Thoracic aorta (tissue), 2 donors: Measurements from ENCODE around the gene C10orf95. TPM values are rescaled to one million over a fixed set of nuclear protein-coding genes. Genes with fewer than 3 reads are reported as not detected.

Source experiments
- ATAC-seq: fragments of 150-250 bp; one replicate; pipeline ENCODE4 v1.8.0; 2017; ENCODE audit warnings: low read depth; ENCODE audit not compliant: insufficient number of reproducible peaks, low FRiP score
- DNase-seq: peaks from one replicate; pipeline ENCODE4 v3.0.0-alpha.2; 2020; ENCODE audit warnings: low spot score
- H3K27ac ChIP-seq, 2 donors: fragments of 200-600 bp; sonication (generic); 1 replicate in 1 of 2; 2 replicates in 1 of 2; pipeline ENCODE4 v1.5.1; 2016; ENCODE audit warnings: mild to moderate bottlenecking in 2 of 2, moderate library complexity in 2 of 2
- H3K27me3 ChIP-seq: fragments of 200-600 bp; sonication (generic); replicated peaks from 2 replicates; pipeline ENCODE4 v1.6.0; 2016; ENCODE audit warnings: mild to moderate bottlenecking; ENCODE audit not compliant: insufficient read depth
- H3K36me3 ChIP-seq: fragments of 200-600 bp; sonication (generic); one replicate; pipeline ENCODE4 v1.5.1; 2016
- H3K4me1 ChIP-seq, 2 donors: fragments of 200-600 bp; sonication (generic); 1 replicate in 1 of 2; 2 replicates in 1 of 2; pipeline versions ENCODE4 v1.5.1 to v1.6.0; 2016; ENCODE audit warnings: low read depth in 2 of 2, mild to moderate bottlenecking in 1 of 2; ENCODE audit not compliant: control insufficient read depth in 1 of 2
- H3K4me3 ChIP-seq: fragments of 200-600 bp; sonication (generic); 2 replicates; pipeline ENCODE4 v1.5.1; 2016; ENCODE audit warnings: mild to moderate bottlenecking
- H3K9me3 ChIP-seq: fragments of 200-600 bp; sonication (generic); 2 replicates; pipeline ENCODE4 v1.5.1; 2016
- total RNA-seq, 2 donors: library from RNA; depleted of rRNA; stranded (reverse); fragments of >200 nt; gene quantifications; one replicate each; pipeline versions ENCODE4 v1.1.0 to v1.2.3, GENCODE V29; 2016
- TF ChIP-seq, protein P1 (sequence below): fragments of 200-600 bp; sonication (generic); IDR thresholded peaks from one replicate; pipeline ENCODE4 v1.5.1; 2019; ENCODE audit warnings: antibody characterized with exemption

Gene C10orf95
- total RNA-seq, 2 donors from 2014 or later = not detected

GRCh38 chr10:102419269-102420180 lies 31.8 kb downstream of the C10orf95 start:
- H3K4me1 ChIP-seq = peaks cover 21 to 33% of the 10 kb centered on the region in 2 donors
- H3K27ac ChIP-seq = peak overlapping the region in 1 of 2 donors; percentile 72
- ATAC-seq = no peak
- H3K9me3 ChIP-seq = no peaks in the 10 kb centered on the region
- DNase-seq = no peak
- peaks cover 12% of the 10 kb centered on the region for H3K36me3 ChIP-seq
- peak overlapping the region; percentile 99 for H3K4me3 ChIP-seq
- TF ChIP-seq, protein P1, sequence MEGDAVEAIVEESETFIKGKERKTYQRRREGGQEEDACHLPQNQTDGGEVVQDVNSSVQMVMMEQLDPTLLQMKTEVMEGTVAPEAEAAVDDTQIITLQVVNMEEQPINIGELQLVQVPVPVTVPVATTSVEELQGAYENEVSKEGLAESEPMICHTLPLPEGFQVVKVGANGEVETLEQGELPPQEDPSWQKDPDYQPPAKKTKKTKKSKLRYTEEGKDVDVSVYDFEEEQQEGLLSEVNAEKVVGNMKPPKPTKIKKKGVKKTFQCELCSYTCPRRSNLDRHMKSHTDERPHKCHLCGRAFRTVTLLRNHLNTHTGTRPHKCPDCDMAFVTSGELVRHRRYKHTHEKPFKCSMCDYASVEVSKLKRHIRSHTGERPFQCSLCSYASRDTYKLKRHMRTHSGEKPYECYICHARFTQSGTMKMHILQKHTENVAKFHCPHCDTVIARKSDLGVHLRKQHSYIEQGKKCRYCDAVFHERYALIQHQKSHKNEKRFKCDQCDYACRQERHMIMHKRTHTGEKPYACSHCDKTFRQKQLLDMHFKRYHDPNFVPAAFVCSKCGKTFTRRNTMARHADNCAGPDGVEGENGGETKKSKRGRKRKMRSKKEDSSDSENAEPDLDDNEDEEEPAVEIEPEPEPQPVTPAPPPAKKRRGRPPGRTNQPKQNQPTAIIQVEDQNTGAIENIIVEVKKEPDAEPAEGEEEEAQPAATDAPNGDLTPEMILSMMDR = no peak
- H3K27me3 ChIP-seq = no peaks in the 10 kb centered on the region

DNA sequence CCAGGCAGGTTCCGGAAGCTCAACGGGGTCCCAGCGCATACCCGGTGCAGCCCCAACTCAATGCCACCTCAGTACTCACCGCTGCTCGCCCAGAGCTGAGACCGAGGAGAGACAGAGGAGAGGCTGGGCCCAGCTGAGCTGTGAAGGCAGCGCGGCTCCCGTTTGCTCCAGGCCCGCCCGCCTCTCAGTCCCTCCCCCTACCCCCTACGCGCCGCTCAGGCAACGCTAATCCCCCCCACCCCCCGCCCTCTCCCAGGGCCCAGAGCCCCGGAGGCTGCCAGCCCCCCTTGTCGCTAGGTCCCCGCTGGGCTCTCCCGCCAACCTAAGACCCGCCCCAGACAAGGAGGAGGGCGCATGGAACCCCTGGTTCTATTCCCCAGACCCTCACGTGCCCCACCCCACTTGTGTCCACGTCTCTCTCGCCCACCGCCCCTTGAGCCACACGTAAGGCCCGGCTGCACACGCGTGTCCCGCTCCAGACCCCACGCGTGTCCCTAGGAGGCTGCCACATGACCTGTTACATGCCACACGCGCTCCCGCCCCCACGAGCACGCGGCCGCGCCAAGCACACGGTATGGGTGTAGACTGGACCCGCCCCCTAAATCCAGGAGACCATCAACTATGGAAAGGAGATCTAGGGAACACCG lies 32.6 kb downstream of the C10orf95 start, which contains the start of gene PSD:
PSD (minus strand) TSS at position 164 of the 647 bp plus-strand sequence. CDS start 1,747 bp downstream, outside the sequence.
- ATAC-seq = no peak
- no peaks in the 10 kb centered on the region for H3K27me3 ChIP-seq

DNA sequence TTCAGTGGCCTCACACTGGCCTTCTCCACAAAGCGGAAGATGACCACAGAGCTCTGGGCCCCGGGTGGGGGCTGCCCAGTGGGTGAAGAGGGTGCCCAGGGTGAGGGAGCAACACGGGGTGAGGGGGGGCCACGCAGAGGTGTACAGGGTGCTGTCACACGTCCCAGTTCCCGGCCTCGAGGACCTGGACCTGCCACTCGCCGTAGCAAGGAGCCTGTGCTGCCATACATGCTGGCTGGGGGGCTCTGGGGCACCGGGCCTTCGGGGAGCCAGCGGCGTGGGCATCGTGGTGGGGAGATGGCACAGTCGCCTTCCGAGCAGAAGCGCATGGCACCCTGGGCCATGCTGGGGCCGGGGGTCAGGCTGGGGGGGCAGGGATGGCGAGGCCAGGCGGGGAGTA lies 34.6 kb downstream of the C10orf95 start:
- Histone ChIP-seq H3K36me3 (no peaks in the 10 kb centered on the region), H3K4me1 (peaks cover 10 to 15% of the 10 kb centered on the region in 2 donors), H3K4me3 (no peak overlapping the region), H3K9me3 (no peaks in the 10 kb centered on the region), H3K27me3 (peaks cover 4% of the 10 kb centered on the region), H3K27ac (no peak overlapping the region)
- DNase-seq = no peak
- no peak for ATAC-seq
- TF ChIP-seq, protein P1 = no peak

More for the DNA sequence above, 32.6 kb downstream of the C10orf95 start, which contains the start of gene PSD:
- Histone ChIP-seq H3K27ac (no peak within 1 kb of the TSS), H3K36me3 (peaks cover 5% of the 10 kb centered on the region), H3K4me1 (peaks cover 21 to 33% of the 10 kb centered on the region in 2 donors), H3K9me3 (no peaks in the 10 kb centered on the region), H3K4me3 (peak within 1 kb of the TSS; percentile 99)
- DNase-seq = no peak
- TF ChIP-seq, protein P1 = no peak

GRCh38 chr10:102416283-102416682 lies 35.1 kb downstream of the C10orf95 start:
- TF ChIP-seq, protein P1 = no peak
- no peaks in the 10 kb centered on the region for H3K36me3 ChIP-seq

GRCh38 chr10:102414749-102415148 lies 36.6 kb downstream of the C10orf95 start:
- Histone ChIP-seq H3K27me3 (peaks cover 15% of the 10 kb centered on the region), H3K27ac (no peak overlapping the region), H3K36me3 (no peaks in the 10 kb centered on the region), H3K9me3 (no peaks in the 10 kb centered on the region), H3K4me1 (peaks cover 11 to 18% of the 10 kb centered on the region in 2 donors), H3K4me3 (no peak overlapping the region)
- DNase-seq = no peak
- ATAC-seq = no peak
- TF ChIP-seq, protein P1 = no peak

More at GRCh38 chr10:102416283-102416682, 35.1 kb downstream of the C10orf95 start:
- DNase-seq (no peak), ATAC-seq (no peak)
- H3K9me3 ChIP-seq = no peaks in the 10 kb centered on the region
- peaks cover 8% of the 10 kb centered on the region for H3K27me3 ChIP-seq
- H3K4me1 ChIP-seq = peaks cover 10 to 15% of the 10 kb centered on the region in 2 donors
- H3K27ac ChIP-seq = no peak overlapping the region
- no peak overlapping the region for H3K4me3 ChIP-seq
